HPDE6-E6E7 (cell line): ENCODE measurements around the gene COPE.

Experiments used
- DNase-seq: peaks from one replicate; pipeline ENCODE4 v3.0.0; 2011; ENCODE audit warnings: missing footprints; ENCODE audit errors: extremely low spot score

The COPE gene

DNA sequence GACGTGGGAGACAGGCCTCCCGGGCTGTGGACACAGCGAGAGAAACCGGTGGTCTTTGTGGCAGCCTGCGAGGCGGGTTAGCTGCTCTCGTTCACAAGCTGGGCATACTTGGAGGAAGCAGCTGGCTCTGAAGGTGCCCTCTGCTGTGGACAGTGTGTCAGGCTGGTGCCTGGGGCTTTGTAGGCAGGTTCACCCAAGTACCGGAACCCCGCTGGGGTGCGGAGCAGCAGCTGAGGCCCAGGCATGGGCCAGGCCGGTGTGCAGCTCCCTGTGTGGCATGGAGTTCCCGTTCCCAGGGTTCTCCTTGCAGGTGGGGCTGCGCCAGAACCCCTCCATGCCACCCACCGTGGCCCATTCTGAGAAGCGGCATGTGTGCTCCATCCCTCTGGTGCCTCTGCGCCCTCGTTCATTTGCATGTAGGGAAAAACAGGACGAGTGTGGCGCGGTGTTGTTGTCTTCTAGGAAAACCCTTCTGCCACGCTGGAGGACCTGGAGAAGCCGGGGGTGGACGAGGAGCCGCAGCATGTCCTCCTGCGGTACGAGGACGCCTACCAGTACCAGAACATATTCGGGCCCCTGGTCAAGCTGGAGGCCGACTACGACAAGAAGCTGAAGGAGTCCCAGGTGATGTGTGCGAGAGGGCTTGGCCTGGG is 67.4 kb downstream of the COPE start:
- no peak for DNase-seq

DNA sequence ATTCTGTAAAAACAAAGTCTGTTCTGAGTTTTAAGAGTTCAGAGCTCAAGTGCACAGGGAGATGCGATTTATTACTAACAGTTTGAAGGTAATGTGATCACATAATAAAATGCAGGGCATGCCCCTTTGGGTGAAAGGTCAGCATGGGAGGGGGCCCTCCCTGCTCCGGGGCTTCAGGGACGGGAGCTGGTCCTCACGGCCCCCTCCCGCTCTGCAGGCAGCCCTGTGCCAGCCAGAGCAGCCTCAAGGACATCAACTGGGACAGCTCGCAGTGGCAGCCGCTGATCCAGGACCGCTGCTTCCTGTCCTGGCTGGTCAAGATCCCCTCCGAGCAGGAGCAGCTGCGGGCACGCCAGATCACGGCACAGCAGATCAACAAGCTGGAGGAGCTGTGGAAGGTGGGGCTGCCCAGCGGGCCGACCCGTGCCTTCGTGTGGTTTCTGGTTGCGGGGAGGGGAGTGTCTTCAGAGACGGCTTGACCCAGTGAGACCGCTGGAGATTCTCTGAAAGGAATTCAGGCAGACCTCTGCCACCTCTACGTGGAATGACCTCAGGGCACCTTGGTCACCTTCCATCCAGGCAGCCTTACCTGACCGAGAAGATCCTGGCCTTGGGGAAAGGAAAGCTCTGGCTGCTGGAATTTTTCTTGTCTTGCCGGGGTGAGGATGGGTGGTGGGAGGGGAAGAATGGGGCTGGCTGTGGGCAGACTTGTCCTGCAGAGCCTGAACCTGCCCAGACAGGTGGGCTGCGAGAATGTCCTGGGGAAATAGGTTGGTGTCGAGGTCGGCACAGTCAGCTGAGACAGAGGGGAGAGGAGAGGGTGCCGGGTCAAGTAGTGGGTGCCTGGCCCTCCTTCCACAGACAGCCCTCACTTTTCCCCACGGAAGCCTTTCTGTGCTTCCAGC is 68.5 kb downstream of the COPE start:
- DNase-seq = no peak

DNA sequence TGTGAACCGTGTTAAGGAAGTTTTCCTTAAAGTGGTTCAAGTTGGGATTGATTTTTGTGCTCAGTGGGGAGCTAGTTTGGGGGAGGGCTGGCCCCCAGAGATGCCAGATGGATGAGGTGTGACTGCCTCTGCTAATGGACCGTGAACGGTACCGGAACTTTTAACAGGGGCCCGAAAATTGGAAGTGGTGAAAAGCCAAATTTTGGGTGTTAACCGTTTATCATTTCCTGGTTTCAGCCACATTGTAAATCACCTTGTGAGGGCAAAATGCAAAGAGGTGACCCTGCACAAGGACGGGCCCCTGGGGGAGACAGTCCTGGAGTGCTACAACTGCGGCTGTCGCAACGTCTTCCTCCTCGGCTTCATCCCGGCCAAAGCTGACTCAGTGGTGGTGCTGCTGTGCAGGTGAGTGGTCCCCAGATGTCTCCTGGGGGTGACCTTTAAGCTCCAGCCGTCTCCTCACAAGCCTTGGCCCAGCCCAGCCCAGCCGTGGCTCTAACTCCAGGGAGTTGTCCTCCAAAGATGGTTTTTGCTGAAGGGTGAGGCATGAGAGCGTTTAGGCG is 69.3 kb downstream of the COPE start:
- DNase-seq = no peak
